HG03095 (cell line): ENCODE measurements around the gene MSH5.

Experiments used
- ATAC-seq: cut with Tn5 transposase; IDR thresholded peaks from one replicate; pipeline ENCODE4 v1.9.1; 2021; ENCODE audit warnings: moderate library complexity; ENCODE audit not compliant: unreplicated experiment

The MSH5 gene

GRCh38 chr6:31728767-31729514 lies 10.9 kb upstream of the MSH5 start, which contains the start of gene DDAH2:
Gene DDAH2 (minus strand): TSS chr6:31729299. CDS start chr6:31729161, 138 bp downstream.
- no peak for ATAC-seq

GRCh38 chr6:31729515-31729978 lies 10.3 kb upstream of the MSH5 start:
- ATAC-seq = peak; percentile 45

GRCh38 chr6:31729979-31730630 lies 9.7 kb upstream of the MSH5 start:
- ATAC-seq = no peak

DNA sequence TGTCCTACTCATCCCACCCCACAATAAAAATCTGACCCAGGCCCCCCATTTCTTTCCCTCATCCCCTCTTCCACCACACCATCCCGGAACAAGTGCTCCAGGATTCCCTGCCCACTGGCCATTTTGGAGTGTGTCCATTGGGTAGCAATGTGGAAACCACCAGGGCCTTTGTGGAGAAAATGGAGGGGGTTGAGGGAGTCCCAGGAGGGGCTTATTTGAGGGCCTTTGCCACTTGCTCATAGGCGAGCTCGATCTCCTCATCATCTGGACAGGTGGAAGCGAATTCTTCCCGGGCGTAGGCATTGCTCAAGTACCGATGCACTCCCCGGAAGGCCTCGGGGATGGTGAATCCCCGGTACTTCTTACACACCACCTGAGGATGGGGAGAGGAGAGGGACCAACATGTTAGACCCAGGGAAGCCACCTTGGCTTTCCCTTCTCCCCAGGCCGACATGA lies 9.1 kb upstream of the MSH5 start:
- ATAC-seq = no peak

- ATAC-seq = no peak
Measured at GRCh38 chr6:31732029-31732428, 7.8 kb upstream of the MSH5 start.

GRCh38 chr6:31733734-31734133 lies 6.1 kb upstream of the MSH5 start:
- ATAC-seq = no peak

DNA sequence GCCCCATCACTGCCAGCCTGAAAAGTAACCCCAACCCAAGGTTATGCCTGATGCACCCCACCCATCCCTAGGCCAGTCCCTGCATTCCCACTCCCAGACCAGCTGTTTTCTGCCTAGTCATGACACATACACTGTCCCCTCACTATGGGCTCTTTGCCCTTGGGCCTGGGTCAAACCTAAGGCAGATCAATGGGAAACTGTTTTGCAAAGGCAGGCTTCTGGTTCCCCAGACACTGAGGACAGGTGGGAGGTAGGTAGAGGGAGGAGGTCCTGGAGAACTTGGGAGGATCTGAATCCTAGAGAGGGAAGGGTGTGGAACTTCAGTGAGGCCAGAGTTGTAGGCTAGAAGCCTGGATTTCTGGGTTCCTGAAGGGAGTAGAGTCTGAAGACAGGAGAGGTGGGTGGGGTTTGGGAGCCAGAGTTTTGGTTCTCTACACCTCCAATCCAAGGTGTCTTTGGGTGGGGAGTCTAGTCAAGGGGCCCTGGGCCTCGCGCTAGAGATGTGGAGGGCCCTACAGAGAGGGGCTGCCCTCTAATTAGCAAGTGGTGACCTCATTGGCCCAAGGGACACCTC lies 5.5 kb upstream of the MSH5 start:
- no peak for ATAC-seq

DNA sequence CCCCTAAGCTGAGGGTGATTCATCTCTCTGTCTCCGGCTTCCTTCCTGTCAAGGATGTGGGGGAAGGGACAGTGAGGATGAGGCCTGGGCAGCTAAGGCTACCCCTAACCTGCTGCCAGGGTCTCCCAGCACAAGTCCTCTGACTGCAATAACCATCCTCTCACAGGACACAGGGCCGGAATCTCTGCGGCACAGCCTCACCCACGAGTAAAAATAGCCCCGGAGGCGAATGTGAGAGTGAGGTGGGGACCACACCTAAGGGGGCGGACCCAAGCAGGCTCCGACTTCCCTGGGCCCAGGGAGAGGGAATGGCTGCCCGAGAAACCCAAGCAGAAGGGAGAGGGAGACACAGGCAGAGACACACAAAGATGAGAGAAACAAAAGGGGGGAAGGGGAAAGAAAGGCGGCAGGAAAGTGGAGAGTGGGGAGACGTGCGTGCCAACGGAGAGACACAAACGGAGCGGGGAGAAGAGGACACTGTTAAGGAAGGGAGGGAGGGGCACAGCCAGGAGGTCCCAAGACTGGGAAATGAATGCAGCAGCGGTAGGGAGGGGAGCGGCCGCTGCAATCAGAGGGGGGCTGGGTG lies 4.9 kb upstream of the MSH5 start:
- ATAC-seq = peak; percentile 24

- no peak for ATAC-seq
Measured at GRCh38 chr6:31736021-31736767, 3.6 kb upstream of the MSH5 start, which contains the start of gene CLIC1. Gene CLIC1 (minus strand): TSS chr6:31736530. CDS start chr6:31736300, 230 bp downstream.

DNA sequence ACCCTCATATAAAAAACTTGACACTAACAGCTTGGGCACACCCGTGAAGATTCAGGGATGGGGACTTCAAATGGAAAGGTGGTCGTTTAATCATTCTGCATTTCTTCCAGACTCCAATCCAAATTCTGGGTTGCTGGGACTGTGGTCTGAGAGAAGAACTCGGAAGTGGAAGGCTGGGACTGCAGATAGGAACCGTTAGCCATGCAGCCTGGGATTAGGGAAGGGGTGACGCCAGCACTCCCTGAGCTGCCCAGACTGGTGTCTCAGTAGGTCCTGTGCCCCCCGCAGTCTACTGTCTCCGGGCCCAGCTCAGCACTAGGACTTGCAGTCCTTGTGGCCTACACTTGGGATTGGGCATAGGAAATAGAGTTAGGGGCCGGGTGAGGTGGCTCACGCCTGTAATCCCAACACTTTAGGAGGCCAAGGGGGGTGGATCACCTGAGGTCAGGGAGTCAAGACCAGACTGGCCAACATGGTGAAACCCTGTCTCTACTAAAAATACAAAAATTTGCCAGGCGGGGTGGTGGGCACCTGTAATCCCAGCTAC lies 3.0 kb upstream of the MSH5 start:
- no peak for ATAC-seq

- no peak for ATAC-seq
Measured at GRCh38 chr6:31737315-31737990, 2.4 kb upstream of the MSH5 start.

DNA sequence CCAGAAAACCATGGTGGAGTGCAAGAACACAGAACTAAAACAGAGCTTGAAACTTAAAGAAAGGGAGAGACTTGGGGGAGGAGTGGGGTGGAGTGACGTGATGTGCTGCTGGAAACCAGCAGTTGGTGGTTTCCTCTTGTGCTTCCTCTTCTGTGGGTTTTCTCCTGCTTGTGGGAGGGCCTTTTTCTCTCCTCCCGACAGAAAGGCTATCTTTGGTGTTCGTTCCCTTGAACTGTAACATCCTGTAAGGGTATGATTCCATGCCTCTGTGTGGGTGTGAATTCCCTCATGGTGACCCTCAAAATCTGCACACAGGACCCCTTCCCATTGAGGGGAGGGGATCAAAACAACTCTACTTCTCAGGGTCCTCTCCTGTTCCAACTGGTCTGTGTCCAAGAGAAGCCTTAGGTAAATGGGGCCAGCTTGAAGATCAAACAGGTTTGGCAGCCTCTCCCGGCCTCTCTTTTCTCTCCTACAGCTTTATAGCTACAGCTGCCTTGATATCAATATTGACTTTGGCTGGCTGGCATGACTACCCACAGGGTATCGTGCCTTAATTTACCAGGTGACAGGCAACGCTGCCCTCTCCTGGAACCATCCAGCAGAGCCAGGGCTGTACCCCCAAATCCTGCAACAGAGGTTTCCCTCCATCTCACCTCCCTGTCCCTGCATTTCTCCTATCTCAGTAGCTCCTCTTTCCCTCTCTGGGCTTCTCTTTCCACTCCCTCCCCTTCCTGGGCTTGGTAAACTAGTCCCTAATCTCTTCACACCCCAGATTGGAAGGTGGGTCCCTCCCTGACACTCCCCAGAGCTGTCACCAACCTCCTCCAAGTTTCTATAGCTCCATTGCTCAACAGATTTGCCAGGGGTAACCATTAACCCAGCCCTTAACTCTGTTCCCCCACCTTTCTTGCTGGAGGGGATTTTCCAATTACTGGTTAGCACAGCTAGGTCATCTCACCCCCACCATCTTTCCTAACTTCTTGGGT lies 1.5 kb upstream of the MSH5 start:
- ATAC-seq = no peak

DNA sequence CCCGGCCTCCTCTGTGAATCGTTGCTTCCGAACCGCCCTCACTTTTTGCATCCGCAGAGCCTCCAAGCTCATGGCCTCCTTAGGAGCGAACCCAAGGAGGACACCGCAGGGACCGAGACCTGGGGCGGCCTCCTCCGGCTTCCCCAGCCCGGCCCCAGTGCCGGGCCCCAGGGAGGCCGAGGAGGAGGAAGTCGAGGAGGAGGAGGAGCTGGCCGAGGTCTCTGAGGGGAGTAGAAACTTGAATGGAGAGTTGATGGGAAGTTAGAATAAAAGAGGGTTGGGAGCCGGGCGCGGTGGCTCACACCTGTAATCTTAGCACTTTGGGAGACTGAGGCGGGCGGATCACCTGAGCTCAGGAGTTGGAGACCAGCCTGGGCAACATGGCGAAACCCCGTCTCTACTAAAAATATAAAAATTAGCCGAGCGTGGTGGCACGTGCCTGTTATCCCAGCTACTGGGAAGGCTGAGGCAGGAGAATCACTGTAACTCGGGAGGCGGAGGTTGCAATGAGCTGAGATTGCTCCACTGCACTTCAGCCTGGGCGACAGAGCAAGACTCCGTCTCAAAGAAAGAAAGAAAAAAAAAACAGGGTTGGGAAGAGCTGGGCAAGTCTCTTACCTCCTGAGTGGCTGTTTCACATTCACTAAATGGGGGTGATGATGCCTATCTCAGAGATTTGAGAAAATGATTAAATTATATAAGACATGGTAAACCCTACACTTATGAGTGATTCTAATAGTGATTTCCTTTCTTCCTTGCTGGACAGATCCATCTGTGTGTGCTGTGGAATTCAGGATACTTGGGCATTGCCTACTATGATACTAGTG lies 805 bp downstream of the MSH5 start:
- ATAC-seq = no peak

DNA sequence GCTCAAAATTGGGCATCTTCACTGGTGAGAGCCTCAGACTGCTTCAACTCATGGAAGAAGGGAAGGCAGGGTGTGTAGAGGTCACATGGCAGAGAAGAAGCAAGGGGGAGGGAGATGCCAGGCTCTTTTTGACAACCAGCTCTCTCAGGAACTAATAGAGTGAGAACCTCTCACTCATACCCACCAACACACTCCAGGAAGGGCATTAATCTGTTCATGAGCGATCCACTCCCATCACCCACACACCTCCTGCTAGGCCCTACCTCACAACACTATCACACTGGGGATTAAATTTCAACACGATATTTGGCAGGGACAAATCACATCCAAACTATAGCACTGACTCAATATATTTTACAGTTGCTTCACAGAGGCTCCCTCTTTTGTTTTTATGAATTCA lies 2.0 kb downstream of the MSH5 start:
- ATAC-seq = no peak

GRCh38 chr6:31742894-31743293 lies 3.1 kb downstream of the MSH5 start:
- no peak for ATAC-seq

DNA sequence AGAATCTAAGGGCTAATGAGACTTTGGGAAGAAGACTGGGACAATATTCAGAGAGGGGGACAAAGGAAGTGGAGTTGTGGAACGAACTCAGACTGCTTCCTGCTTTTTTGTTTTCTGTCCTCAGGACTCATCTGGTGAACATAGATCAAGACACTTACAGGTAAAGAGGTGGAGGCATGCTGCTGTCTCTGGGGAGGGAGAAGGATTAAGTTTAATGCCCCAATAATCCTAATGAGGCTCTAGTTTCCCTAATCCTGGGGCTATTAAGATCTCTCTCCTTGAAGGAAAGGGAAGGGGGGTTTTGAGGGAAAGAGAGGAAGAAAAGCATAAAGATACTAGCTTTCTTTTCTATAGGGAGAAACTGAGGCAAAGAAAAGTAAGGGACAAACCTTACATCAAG lies 4.6 kb downstream of the MSH5 start:
- ATAC-seq = no peak

- no peak for ATAC-seq
Measured at GRCh38 chr6:31749301-31750036, 9.7 kb downstream of the MSH5 start.
